Right kidney (tissue), 1 donor: ENCODE data around the gene ZNF581.

ENCODE experiments used
- DNase-seq: peaks from one replicate; pipeline ENCODE4 v3.0.0-alpha.2; 2016

Gene ZNF581

DNA sequence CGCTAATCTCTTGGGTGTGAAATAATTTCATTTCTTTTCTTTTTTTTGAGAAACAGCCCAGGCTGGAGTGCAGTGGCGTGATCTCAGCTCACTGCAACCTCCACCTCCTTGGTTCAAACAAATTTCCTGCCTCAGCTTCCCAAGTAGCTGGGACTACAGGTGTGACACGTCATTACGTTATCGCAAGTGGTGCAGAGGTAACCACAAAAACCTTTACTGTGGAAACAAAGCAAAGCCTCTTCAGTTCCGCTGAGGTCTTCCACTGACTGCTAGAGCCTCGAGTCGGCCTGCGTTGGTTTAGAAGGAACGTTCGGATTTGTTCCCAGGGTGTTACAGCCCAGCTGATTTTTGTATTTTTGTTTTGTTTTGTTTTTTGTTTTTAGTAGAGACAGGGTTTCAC is 17.1 kb upstream of the ZNF581 start:
- no peak for DNase-seq

DNA sequence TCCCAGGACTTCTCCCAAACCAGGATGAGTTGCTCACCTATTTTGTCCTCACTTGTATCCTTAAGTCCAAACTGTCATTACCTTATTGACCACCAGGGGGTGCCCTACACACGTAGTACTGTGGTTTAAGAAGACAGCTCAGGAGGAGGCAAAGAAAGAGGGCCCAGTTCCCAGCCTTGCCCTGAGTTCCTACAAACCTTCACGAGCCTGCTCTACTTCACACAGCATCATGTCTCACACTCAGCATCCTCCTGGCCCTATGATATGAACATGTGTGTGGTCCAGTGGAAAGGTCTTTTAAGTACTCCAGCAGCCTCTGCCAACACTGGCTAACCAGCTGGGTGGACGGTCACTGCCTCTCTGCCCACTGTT is 11.0 kb upstream of the ZNF581 start:
- DNase-seq, result peak; percentile 74

DNA sequence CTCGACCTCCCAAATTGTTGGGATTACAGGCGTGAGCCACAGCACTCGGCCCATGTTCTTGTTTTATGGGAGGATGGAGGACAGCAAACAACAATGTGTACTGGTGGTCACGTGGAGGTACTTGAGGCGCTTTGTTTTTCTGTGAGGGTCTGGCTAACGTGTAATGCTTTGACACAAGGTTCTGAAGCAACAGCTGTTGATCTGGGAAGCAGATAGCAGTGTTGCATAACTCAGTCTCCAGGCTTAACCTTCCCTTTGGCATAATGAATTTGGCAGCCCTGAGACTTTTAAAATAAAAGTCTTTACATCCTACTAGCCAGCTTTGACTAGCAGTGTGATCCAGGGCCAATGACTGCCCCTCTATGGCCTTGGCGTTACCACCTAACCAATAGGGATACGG is 9.6 kb upstream of the ZNF581 start:
- no peak for DNase-seq

DNA sequence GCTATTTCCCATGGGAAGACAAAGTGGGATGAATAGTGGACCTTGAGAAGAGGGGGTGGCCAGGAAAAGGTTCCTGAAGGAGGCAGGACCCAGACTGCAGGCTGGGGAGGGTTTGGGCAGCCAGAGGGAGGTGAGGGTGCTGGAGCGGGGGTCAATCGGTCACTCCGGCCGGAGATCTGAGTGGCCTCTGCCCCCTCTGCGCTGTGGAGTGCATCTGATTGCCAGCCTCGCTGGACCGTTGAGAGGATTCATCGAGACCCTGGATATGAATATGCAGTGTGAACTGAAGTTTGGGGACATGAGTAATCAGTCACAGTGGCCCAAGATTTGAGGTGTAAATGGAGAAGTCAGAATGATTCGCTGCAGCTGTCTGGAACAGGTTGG is 8.1 kb upstream of the ZNF581 start:
- DNase-seq, result no peak

DNA sequence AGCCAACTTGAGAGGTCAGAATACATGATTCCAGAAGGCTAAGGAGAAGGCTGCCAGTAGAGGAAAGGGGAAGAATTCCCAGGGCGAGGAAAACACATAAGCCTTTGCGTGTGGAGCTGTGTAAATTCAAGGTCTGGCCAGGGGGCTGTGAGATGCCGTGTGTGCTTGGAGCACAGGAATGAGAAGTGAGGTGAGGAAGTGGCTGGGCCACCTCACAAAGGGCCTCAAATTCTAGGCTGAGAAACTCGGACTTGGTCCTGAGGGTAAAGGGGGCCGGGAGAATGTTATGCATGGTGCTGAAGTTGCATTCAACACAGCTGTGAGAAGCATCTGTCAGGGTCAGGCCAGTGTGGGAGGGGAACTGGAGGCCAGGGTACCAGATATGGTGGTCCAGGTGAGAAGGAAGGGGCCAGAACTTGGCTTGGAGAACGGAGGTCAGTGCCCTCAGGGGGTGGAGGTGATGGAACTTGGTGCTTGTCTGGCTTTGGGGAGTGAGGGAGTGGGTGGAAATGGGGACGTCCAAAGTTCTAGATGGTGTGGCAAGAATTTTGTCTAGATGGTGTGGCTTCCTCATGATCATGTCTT is 7.5 kb upstream of the ZNF581 start:
- DNase-seq, result no peak

DNA sequence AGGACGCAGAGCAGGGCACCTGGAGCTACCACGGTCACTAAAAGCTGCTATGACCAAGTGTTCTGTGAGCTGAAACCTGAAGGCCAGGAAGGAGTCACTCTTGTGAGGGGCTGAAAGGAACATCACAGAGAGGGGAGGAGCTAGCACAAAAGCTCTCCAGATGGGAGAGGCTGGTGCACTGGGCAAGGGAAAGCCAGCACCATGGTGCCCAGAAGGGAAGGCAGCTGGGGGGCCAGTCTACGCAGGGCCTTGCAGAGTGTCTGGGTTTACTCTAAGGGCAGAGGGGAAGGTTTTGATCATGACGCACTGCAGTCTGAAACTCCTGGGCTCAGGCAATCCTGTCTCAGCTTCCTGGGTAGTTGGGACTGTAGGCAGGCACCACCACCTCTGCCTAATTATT is 6.7 kb upstream of the ZNF581 start:
- no peak for DNase-seq

DNA sequence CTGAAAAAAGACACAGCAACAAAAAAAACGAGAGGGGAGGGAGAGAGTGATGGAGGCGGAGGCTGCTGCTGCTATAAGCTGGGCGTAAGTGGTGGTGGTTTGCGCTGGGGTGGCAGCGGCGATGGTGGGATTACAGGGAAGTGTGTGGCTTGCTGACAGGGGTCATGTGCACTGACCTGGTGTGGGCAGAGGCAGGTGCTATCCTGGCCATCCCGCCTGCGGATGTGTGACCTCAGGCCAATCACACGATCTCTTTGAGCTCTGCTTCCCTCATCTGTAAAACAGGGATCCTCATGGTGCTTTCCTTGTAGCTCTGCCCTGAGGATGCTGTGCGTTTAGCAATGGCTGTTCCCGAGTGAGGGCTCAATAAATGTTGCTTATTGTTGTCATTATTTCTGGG is 5.9 kb upstream of the ZNF581 start:
- no peak for DNase-seq

DNA sequence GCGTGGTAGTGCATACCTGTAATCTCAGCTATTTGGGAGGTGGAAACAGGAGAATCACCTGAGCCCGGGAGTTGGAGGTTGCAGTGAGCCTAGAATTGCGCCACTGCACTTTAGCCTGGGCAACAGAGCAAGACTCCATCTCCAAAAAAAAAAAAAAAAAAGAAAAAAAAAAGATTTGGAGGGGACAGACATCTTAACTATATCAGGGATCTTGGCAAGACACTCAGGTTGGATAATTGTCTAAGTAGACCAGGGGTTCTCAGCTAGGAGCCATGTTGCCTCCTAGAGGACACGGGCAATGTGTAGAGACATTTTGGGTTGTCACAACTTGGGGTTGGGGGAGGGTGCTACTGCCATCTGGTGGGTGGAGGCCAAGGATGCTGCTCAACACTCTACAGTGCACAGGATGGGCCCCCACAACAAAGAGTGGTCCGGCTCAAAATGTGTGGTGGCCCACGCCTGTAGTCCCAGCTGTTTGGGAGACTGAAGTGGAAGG is 4.5 kb upstream of the ZNF581 start:
- no peak for DNase-seq

DNA sequence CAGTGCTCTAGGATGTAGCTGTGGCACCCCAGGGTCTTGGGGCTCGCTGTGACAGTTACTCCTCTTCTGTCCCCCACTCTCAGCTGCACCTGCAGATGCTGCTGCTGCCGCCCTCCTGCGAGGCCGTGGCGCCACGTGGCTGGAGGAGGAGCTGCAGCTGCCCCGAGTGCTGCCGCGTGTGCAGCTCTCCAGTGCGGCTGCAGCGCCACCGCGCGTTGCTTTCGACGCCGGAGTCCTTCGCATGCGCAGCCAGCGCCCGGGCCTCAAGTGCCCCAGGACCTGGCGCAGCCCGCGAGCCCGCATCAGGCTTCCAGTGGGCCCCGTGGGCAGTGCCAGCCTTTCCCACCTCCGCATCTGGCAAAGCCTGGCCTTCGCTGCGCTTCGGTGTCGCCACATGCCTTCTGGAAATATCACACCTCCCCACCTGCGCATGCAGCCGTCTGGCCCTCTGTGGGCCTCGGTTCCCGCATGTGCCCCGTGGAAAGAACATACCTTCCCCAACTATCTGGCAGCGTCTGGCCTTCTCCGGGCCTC is 3.3 kb upstream of the ZNF581 start:
- peak; percentile 85 for DNase-seq

DNA sequence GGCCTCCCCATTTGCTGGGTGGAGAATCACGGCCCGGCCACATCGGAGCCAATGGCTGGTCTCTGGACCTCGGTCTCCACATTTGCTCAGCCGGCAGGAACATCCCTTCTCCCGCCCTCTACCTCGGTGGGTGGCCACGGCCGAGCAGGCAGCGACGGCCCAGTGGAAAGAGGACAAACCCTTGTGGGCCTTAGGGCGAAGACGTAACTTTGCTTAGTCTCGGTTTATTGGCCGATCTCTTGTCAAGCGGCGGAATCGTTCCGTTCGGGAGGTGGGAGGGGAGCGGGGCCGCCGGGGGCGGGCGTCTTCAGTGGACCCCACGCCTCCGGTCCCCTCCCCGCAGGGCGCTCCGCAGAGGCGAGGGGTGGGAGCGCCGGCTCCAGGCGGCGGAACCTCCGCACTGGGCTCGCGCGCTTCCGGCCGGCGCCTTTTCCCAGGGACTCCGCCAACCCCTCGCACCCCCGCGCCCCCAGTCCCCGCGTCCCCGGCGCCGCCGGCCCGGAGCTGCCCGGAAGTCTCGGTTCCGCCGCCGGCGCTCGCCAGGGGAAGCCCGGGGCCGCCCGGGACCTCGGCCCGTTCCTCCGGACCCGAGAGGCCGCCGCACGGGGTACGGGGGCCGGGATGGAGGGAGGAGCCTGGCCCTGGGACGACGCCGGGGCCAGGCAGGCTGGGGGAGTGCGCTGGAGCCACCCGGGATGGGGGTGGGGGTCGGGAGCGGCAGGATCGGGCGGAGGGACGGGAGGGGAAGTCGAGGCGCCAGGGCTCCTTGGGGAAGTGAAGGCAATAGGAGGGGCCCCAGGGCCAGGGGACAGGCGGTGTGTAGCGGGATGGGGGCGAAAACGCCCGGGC is 2.6 kb upstream of the ZNF581 start, which contains the start of gene ZNF580:
TSS of gene ZNF580 (plus strand) at position 426 of the 849 bp plus-strand sequence. CDS start 1,507 bp downstream, outside the sequence.
- DNase-seq, result no peak

DNA sequence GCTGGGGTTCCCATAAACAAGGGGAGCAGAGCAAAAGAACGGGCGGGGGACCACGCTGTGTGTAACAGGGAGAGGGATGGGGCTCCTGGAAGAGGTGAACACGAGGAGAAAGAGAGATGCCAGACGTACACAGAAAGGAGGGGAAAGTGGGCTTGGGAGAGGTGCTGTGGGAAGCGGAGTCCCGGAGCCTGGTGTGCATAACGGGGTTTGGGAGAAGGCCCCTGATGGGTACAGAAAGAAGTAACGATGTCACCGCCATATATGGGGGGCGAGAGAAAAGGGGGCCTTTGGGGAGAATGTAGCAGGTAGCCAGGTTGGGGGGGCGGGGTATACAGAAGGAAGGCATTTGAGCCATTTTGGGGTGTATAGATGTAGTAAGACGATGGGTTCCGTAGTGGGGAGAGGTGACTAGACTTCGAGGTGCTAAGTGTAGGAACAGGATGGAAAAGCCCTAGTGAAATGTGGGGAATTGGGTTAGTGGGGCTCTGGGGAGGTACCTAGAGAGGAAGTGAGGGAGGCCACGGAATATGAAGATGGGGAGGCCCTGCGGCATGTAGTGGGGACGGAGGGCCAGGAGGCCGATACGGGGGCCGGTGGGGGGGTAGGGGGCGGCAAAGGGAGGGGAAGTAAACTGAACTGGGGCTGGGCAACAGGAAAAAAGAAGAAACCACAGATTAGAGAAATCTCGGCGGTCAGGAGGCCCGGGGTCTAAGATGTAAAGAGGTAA is 1.9 kb upstream of the ZNF581 start:
- peak; percentile 60 for DNase-seq

DNA sequence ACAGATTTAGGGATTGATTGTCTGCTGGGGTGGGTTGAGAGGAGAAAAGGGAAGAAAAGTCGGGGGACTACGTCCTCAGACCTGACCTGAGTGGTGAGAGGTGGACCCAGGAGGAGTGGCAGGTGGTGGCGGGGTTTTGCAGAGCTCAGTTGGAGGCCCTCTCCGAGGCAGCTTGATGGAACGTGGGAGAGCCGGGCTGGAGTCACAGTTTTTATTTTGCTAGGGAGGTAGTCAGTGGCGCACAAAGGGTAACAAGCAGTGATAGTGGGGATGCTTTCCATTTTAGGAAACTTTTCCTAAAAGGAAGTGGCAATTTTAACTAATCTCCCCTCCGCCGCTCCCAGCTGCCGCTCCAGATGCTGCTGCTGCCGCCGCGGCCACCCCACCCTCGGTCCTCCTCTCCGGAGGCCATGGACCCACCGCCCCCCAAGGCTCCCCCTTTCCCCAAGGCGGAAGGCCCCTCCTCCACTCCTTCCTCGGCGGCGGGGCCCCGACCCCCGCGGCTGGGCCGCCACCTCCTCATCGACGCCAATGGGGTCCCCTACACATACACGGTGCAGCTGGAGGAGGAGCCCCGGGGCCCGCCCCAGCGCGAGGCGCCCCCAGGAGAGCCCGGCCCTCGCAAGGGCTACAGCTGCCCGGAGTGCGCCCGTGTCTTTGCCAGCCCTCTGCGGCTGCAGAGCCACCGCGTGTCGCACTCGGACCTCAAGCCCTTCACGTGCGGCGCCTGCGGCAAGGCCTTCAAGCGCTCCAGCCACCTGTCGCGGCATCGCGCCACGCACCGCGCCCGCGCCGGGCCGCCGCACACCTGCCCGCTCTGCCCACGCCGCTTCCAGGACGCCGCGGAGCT is 1.1 kb upstream of the ZNF581 start:
- DNase-seq, result peak; percentile 68

DNA sequence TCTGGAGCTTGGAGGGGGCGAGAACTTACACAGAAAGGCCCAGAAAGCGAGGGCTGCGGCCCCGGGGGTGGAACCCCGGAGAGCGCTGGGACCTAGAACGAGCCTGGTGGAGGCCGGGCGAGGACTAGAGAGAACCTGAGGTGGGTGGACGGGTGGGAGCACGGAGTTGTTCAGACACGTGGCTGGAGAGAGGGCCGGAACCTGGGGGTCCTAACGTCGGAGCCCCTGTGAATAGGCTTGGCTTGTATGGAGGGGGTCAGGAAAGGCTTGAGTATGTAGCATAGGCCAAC is 383 bp downstream of the ZNF581 start:
- DNase-seq, result no peak

DNA sequence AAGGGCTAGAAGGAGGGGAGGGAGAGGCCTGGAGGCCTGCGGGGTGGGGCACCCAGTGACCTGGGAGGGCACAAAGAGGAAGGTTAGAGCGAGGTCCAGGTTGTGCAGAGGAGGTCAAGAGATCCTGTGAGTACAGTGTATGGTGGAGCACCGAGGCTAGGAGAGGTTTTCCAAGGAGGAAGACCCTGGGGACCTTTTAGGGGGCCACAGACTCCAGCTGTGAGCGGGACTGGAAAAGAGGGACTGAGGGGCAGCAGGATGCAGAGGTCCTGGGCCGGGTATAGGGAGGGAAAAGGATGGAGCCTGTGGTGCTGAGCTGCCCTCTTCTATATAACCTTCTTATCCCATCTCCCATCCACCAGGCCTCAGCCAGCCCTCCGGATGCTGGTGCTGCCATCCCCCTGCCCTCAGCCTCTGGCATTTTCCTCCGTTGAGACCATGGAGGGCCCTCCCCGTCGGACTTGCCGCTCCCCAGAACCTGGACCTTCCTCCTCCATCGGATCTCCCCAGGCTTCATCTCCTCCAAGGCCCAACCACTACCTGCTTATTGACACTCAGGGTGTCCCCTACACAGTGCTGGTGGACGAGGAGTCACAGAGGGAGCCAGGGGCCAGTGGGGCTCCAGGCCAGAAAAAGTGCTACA is 863 bp downstream of the ZNF581 start:
- no peak for DNase-seq

DNA sequence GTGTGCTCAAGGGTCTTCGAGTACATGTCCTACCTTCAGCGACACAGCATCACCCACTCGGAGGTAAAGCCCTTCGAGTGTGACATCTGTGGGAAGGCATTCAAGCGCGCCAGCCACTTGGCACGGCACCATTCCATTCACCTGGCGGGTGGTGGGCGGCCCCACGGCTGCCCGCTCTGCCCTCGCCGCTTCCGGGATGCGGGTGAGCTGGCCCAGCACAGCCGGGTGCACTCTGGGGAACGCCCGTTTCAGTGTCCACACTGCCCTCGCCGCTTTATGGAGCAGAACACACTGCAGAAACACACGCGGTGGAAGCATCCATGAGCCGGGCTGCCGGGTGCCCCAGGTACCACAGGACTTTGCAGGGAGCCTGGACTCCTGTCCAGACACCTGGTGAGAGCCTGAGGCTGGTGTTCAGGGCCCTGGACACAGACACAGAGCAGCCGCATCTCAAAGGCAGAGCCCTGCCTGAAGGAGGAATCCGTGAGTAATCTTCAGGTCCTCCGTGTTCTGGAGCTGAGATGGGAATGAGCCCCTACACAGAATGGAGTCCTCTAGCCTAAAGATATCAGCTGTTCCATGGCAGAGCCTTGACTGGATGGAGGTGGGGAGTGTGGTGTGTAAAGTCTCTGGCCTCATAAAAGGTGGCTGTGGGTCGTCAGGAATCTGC is 1.5 kb downstream of the ZNF581 start:
- DNase-seq, result no peak

DNA sequence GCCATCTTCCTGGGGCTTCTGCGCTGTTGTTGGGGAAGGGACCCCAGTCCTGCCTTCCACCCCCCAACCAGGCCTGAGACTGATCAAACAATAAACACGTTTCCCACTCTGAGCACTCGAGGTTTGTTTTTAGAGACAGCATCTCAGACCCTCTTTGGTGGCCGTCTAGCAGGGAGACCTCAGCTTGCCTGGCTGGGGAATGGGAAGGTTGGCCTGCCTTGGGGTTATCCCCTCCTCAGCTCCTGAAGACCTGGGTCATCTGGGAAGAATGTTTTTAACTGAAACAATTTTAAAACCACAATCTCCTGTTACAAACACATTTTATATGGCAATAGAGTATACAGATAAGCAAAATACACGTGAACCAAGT is 2.0 kb downstream of the ZNF581 start:
- no peak for DNase-seq

DNA sequence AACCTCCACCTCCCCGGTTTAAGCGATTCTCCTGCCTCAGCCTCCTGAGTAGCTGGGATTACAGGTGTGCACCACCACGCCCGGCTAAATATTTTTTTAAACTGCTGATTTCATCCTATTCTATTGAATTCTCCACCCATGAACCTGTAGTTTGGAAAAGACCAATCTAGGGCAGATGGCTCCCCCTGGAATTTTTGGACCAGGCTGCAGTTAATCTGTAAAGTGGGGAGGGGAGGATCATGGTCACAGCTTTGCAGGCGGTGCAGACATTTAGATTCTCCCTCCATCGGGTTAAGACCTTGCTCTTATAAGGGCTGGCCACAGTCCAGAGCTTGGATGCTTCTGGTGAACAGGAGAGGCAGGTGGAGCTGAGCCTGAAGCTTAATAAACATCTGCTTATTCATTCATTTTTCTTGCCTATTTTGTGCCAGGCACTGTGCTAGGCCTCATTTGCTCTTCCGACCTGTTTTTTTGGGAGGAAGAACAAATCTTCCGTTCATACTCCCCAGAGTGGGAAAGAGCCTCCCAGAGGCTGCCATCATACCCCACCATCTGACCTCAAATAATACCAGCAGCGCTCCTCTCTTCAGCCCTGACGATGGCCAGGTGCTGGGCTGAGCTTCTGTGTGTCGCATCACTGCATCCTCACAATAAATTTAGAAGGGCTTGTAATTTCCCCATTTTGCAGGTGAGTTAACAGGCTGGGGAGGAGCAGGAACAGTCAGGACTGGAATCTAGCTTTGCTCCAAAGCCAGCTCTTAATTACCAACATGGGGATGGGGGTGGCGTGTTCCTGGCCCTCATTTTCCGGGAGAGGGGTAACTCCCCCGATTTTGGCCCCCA is 3.7 kb downstream of the ZNF581 start:
- DNase-seq, result no peak

DNA sequence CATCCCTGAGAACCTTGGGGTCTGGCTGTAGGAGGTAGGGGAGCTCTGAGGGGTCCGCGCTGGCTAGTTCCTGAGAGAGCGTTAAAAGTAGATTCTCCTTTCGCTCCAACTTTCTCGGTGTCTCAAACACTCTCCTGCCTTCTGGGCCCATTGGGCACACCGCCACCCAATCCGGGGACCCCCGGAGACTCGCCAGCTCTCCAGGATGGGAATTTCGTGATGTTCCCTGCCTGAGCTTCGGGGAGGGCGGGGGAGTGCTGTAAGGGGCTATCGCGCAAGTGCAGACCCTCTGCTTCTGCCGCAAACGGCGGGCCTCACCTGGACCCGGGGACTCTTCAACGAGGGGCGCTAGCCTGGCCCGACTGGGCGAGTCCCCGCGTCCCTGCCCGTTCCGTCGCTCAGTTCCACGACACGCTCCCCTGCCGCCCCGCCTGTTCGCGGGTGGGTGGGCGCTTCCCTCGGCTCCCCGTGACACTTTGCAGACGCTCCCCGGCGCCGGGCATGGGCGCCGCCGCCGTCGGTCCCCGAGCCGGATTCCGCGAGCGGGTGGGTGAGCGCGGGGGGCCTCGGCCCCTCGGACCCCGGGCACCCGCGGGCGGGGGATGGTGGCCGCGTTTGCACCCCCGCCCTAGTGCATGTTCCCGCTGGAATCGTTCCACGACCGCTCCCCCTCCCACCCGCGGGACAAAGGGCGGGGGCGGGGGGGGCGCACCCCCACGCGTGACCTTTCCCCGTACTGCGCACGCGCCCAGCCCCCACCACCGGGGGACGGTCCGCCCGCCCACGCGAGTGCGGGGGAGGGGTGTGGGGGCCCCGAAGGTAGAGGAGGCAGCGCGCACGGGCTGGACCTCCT is 4.5 kb downstream of the ZNF581 start, which contains the start of gene CCDC106:
TSS of gene CCDC106 (plus strand) at position 481 of the 853 bp plus-strand sequence. CDS start 835 bp downstream, outside the sequence.
- DNase-seq, result peak; percentile 93
